Cardiac fibroblast (primary cell): Measurements from ENCODE around the gene ZBTB42.

Source experiments
- DNase-seq, 2 donors: peaks; one replicate each; pipeline versions ENCODE4 v3.0.0 to v3.0.0-alpha.2; 2010; ENCODE audit warnings: low read depth in 2 of 2
- H3K4me3 ChIP-seq, 2 donors: replicated peaks in 1 of 2; 1 replicate in 1 of 2; 2 replicates in 1 of 2; pipeline ENCODE4 v1.5.1; 2011; ENCODE audit warnings: low read depth in 2 of 2, low read length in 2 of 2, mild to moderate bottlenecking in 2 of 2, moderate library complexity in 1 of 2
- TF ChIP-seq, protein P1 (sequence below): IDR thresholded peaks from one replicate; pipeline ENCODE4 v1.5.1; 2011; ENCODE audit warnings: low read depth, mild to moderate bottlenecking, low read length, inconsistent platforms

ZBTB42 gene

DNA sequence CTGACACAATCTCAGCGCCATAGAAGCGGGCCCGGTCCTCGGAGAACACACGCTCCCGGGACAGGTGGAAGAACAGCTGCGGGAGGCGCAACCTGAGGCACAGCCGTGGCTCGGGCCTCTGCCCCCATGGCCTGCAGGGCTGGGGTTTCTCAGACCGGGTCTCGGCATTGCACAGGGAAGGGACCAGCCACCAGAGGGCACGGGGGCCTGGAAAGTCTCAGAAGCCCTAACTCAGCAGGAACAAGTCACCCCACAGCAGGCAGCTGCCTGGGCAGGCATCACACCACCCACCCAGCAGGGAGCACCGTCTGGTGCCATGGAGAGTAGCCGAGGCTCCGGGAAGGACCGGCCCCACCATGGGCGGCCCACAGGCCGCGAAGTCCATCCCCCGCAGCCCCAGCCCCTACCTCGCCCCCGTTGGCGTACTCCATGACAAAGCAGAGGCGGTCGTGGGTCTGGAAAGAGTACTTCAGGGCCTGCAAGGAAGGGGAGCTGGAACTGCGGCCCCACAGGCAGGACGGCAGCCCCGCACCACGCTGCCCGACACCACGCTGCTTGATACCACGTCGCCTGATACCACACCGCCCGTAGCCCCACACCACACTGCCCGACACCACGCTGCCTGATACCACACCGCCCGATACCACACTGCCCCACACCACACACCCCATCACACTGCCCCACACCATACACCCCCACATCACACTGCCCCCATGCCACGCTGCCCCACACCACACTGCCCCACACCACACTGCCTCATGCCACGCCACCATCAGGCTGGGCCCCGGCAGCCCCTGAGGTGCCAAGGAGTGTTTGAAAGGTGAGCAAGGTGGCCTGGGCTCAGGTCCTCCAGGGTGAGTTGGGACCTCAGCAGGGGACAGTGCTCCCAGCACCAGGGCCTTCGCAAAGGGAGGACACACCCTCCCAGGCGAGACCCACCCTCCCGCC, 27.1 kb upstream of the ZBTB42 start:
- no peak for DNase-seq
- TF ChIP-seq, protein P1, sequence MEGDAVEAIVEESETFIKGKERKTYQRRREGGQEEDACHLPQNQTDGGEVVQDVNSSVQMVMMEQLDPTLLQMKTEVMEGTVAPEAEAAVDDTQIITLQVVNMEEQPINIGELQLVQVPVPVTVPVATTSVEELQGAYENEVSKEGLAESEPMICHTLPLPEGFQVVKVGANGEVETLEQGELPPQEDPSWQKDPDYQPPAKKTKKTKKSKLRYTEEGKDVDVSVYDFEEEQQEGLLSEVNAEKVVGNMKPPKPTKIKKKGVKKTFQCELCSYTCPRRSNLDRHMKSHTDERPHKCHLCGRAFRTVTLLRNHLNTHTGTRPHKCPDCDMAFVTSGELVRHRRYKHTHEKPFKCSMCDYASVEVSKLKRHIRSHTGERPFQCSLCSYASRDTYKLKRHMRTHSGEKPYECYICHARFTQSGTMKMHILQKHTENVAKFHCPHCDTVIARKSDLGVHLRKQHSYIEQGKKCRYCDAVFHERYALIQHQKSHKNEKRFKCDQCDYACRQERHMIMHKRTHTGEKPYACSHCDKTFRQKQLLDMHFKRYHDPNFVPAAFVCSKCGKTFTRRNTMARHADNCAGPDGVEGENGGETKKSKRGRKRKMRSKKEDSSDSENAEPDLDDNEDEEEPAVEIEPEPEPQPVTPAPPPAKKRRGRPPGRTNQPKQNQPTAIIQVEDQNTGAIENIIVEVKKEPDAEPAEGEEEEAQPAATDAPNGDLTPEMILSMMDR: no peak
- H3K4me3 ChIP-seq: no peak overlapping the region

DNA sequence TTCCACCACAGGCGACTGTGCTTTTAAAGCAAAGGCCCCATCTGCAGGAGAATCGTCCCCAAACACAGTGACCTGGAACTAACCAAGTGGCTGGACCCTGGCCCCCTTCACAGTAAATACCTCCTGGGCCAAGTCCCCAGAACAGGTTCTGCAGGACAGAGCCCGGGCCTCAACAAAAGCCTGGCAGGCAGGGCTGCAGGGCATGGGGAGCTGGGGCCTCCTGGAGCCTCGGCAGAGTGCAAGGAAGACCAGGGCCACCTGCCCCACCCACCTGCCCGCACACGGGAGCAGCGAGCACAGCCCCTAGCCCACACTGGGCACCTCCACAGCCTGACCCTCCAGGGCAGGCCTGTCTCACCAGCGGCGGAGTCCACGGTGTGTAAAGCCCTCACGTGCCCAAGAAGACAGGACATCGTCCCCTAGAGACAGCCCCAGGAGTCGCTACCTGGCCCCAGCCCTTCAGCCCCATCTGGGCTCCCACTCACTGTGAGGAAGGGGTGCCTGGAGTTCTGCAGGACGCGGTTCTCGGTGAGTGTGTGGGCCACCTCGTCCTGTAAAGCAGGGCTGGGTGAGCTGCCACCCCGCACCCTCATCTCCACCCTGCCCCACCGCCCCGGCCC, 26.3 kb upstream of the ZBTB42 start:
- no peak overlapping the region for H3K4me3 ChIP-seq
- TF ChIP-seq, protein P1: no peak

DNA sequence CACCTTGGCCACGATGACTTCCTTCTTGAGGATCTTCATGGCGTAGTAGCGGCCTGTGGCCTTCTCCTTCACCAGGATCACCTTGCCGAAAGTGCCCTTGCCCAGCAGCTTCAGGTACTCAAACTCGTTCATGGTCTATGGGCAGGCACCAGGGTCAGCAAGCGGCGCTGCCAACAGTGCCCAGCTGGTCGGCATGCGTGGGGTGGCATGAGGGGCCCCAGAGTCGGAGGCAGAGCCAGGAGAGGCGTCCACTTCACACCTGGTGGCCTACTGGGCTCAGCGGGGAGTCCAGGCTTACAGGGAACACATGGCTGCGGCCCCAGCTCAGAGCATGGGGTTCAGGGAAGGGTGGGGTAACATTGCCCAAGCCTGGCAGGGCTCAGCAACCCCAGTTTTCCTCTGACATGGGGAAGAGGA, 25.8 kb upstream of the ZBTB42 start:
- no peak overlapping the region for H3K4me3 ChIP-seq

More for the DNA sequence above, 26.3 kb upstream of the ZBTB42 start:
- no peak for DNase-seq

GRCh38 chr14:104776481-104776880, 24.4 kb upstream of the ZBTB42 start:
- DNase-seq: no peak

More for the DNA sequence above, 25.8 kb upstream of the ZBTB42 start:
- TF ChIP-seq, protein P1: no peak
- DNase-seq: no peak

GRCh38 chr14:104776961-104777807, 23.7 kb upstream of the ZBTB42 start:
- no peak for DNase-seq
- H3K4me3 ChIP-seq: no peak overlapping the region
- TF ChIP-seq, protein P1: no peak

More at GRCh38 chr14:104776481-104776880, 24.4 kb upstream of the ZBTB42 start:
- TF ChIP-seq, protein P1: no peak
- H3K4me3 ChIP-seq: no peak overlapping the region

DNA sequence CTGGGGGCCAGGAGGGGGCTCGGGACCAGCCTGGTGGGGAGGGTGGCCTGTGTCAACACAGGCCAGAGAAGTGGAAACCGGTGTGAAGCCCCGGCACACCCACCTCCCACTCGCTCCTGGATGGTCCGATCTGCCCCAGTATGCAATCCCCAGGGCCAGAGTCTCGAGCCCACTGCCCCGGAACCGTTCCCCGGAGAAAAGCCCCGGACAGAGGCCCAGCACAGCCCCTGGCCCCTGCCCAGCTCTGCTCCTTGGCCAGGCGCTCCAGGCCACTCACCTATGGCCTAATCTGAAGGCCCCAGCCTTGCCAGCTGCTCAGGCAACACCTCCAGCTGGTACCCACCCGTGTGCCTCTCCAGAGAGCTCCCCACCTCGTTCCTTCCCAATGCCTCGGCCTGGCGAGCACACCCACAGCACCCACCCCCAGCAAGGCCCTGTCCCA, 23.1 kb upstream of the ZBTB42 start:
- no peak for DNase-seq
- no peak overlapping the region for H3K4me3 ChIP-seq
- TF ChIP-seq, protein P1: no peak
